CD4-positive, alpha-beta T cell treated with Interleukin-1 beta for 1 hour (primary cell): ENCODE results near the gene RASSF9.

ENCODE experiments used
- DNase-seq, 2 donors: peaks; one replicate each; pipeline ENCODE4 v3.0.0-alpha.2; 2020 to 2022

Gene RASSF9

DNA sequence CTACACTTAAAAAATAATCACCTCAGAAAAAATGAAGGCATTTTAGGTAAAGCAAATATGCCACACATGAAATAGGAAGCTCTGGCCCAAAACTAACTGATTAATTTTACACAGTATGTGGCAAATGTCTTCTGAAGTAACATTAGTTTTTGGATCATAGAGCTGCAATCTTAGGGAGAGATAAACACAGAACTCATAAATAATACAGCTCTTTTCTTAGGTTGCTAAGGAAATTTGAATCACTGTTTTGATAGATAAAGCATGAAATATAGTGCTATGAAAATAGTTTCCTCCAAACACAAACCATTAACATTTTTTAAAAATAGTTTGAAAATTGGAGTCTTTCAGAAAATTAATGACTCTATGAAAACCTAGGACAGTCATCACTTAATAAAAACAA is 15.0 kb downstream of the RASSF9 start:
- DNase-seq: no peak

DNA sequence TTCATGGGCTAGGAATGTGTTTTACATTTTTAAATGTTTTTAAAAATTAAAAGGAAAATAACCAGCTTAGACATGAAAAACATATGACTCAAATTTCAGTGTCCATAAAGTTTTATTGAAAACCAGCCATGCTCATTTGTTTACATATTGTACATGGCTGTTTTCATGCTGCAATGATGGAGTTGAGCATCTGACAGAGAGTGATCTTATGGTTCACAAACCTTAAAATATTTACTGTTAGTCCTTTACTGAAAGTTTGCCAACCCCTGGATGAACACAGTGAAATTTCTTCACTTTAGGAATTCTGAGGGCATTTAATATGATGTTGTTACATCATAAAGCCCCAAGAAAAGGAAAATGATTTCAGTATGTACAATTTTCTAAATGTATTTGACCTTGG is 16.1 kb downstream of the RASSF9 start:
- DNase-seq: no peak

DNA sequence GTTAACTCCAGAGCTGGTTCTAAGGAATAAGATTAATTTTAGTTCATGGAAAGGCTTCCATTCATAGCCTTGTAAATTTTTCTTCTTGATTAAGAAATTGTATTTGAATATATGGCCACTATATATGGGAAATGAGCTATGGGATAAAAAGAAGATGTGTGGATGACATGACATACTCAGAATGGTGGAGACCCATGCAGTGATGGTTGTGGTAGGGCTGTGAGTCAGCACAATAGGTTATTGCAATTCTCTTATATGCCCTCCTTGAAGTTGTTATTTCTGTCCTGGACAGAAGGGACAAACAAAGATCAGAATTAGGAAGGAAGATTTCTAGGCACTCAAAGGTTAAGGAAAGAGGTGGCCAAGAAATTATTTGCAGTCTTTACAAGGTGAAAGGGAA is 21.5 kb downstream of the RASSF9 start:
- DNase-seq: no peak

DNA sequence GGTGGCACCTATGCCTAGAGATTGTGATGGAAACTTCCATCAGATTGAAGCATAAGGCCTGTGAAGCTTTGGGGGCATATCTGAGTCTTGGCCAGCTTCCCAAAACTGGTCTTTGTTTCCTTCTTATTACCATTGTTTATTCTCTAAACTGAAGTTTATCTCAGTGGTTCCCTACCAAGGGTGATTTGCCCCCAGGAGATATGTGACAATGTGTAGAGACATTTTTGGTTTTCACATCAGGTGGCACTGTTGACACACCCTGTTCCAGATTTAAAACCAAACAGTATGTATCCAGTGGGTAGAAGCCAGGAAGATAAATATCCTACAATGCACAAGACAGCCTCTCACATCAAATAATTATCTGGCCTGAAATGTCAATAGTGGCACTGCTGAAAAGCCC is 22.1 kb downstream of the RASSF9 start:
- DNase-seq: no peak

DNA sequence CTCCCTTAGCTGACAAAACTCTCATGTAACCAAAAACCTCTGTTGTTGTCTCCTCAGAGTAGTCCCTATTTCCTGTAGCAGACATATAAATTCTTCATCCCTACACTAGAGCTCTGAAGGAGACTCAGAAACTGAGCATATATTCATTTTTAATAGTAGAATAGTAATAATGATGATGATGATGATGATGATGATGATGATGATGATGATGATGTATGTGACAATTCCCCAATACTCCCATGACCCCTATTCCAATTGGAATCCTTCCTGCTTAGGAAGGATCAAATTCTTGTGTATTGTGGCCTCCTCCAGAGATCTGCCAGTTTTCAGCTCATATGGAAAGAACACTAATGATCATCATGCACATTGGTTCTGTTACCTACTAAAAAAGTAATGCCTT is 26.7 kb downstream of the RASSF9 start:
- no peak for DNase-seq

DNA sequence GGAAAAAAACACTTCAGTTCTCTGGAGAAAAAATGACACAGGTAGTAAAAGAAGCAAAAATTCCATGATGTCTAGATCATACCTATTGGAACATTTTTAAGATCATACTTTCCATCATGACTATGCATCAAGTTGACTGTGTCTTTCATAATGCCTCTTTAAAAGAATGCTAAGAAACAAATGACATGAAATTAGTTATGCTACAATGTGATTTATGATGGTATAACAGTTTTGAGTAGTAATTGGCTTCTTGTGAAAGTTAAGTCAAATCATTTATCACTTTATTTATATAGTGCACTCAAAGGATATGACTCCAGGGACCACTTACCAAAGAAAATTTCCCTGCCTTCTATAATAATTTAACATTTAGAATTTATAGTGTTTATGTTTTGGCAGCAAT is 28.5 kb downstream of the RASSF9 start:
- no peak for DNase-seq

DNA sequence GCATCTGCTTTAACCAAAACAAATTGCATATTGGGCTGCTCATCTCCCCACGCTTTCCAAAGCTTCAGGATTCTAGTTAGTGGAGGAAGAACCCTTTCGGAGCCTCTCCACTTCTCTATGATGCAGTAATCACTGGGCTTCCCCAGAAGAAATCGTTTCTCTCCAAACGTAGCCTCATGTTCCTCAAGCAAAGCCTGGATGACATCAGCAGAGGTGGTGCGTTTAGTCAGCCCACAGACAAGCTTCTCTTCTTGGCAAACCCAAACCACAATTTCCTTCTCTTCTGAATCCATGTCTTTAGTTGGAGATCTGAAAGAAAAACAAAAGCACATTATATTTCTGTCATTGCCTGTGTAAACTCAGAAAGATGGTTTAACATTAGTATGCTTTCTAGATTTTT is 30.6 kb downstream of the RASSF9 start:
- DNase-seq: no peak

DNA sequence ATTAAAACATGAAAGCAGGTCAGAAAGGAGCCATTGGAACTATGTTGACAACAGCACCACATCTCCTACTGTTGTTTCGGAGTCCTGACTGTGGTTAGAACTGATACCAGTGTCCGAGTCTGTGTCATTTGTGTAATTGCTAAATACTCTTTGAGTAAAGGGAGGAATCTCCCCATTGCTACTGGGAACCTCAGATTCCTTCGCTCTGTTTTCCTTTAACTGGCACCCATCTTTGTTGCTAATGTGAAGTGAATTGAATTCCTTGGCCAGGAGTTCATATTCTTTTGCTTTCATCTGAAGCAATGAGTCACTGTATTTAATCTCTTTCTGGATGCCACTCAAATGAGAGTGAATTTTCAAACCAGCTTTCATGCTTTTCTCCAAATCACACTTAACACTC is 31.5 kb downstream of the RASSF9 start:
- DNase-seq: no peak

DNA sequence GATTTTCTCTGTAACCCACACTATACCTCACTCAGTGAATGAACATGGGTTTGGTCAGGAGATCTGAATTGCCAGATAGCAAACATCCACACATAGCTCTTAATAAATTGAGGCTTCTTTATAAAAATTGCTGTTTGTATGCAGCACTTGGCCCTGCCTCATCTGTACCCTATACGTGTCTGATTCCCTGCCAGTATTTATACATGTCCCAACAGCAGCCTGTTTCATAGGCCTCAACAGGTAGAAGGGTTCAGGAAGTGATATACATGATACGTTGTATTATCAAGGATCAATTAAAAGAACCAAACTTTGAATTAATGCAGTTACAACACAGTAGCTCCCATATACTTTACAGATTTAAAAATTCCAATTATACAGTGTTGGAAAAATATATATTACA is 32.3 kb downstream of the RASSF9 start:
- DNase-seq: no peak

DNA sequence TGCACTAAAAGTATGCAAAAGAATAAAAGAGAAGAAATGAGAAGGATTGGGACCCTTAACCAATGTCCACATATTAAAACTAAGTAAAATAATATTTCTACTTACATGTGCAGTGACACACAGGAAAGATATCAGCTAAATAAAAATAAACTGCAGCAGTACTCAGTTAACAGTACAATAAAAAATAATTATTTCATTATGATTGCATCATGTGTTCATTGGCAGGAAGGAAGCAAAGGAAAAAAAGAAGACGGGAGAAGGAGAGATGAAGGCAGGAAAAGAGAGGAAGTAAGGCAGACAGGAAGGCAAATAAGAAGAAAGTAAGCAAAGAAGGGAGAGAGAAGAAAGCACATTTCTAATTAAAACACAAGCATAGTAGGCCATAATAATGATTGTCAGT is 33.0 kb downstream of the RASSF9 start:
- no peak for DNase-seq

DNA sequence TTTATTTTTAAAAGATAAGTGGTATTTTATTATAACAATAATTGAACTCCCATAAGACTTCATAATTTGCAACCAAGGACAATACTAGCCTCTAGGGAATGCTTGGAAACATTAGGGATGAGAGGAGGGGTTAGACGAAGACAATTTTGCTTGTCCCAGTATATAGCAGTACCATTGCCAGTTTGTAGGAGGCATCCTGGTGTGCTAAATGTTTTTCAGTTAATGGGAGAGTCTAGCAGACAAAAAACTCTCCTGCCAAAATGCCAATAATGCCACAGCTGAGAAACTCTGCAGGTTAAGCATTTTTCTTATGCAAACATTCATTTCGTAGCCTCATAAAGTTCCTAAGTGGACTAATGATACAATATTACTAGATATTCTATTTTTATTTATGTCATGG is 38.1 kb downstream of the RASSF9 start:
- no peak for DNase-seq

DNA sequence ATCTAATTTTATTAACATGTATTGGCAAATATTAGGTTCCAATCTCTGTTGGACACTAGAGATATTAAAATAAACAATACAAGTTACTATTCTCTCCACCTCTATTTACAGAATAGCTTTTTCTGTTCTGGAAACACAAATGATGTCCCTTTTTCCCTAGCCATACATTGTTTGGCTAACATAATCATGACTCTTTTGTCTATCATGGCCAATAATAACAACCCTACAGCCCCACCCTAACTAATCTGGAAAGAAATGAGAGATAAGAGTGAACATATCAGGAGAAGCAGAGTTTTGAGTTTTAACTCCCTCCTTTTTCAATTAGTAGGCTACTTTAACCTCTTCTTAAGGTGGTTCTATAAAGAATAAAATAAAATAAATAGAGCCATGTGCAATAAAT is 40.2 kb downstream of the RASSF9 start:
- DNase-seq: no peak

DNA sequence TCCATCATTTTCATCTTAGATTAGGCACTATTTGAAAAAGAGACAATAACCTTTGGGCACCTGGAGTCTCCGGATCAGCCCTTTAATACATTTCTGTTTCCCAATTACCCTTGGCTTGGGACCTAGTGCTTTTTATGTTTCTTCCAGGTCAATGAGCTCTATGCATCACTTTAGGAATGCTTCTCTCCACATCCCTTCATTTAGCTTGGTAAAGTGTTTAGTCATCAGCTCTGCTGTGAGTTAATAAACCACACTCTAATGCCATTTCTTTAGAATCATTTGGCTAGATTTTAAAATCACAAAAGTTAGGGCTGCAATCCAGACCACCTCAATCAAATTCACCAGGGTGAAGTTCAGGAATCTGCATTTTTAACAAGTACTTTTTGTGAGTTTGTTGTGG is 41.7 kb downstream of the RASSF9 start:
- DNase-seq: no peak

DNA sequence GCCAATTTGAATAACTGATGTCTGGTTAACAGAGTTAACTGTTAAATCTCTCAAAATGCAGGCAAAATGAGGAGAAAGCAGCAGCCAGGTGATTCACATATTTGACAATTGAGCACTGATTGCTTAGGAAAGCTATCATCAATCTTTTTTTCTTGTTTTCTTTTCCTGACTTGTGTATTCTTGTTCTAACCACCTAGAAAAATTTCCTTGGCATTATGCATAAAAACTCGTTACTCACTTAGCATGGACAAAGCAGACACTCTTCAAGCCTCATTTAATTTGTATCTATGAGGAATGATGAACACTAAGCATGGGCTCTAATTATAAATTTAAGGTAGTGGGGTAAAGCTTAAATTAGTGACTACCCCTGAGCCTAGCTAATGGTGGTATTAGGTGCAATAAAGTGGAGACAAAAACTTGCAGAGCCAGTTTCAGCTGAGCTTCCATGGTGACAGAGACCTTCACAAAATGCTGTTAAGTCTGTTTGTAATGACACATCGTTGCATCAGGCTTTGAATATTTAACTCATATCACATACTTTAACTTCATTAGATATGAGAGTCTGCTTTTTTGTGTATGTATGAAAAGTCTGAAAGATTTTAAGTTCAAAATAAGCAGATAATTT is 52.0 kb downstream of the RASSF9 start:
- no peak for DNase-seq

DNA sequence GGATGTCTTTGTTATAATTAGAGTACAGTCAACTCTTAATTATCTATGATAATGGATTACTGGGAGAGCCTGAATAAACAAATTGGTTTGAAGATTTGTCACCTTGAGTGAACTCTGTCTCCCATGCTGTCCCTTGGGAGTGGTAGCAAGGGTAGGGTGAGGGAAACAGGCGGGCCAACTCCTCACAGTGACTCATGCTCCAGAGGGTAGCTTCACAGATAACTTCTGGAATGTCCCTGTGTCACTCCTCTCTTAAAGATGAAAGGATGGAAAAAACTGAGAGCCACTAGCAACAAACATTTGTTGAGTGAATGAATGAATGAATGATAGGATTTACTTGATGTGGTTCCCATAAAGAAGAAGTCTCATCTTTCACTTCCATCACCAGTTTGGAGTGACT is 53.5 kb downstream of the RASSF9 start:
- no peak for DNase-seq

DNA sequence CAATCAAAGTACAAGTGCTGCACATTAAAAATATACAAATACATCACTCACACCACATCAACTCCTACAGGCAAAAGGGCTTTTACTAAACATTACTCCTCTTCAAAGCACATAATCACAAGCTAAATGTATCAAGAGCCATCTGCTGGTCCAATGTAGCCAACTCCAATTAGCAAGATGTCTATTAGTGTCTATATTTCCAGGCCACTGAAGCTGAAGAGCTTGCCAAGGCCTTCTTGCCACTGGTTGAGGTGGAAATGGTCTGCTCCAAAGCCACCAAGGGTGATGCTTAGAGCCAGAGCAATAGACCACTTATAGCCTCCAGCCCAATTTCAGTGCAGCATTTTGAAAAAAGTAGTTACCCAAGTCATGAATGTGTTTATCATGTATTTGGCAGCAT is 54.4 kb downstream of the RASSF9 start:
- no peak for DNase-seq

DNA sequence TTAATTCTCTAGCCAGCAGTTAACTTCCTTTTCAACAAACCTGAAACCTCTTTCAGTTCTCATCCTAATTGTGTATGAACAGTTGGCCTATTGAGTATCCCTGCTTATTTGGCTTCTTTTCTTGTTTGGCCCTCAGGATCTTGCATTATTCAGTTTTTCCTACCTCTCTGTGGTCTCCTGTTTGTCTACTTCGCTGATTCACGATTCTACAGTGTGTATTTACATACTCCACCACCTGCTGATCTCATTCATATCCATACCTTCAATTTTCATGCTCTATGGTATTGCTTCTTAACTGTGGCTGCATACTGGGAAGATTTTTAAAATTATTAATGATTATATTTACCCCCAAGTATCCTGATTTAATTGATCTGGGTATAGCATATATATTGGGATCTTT is 56.4 kb downstream of the RASSF9 start:
- DNase-seq: no peak

DNA sequence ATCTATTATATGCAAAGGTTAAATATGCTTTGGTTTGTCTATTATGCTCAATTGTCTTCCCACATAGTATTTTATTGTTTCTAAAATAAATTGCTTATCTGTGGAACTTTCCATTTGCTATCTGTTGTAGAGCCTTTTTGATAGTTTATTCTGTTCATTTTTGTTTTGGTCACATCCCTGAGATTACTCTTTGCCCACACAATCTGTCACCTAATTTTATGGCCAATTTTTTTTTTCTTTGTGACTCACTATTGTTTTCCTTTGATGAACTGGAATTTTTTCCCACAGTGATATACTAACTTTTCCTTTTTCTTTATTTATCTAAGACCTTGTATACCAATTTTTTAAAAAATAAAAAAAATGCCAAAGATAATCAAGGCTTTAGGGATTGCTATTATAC is 61.1 kb downstream of the RASSF9 start:
- DNase-seq: no peak

DNA sequence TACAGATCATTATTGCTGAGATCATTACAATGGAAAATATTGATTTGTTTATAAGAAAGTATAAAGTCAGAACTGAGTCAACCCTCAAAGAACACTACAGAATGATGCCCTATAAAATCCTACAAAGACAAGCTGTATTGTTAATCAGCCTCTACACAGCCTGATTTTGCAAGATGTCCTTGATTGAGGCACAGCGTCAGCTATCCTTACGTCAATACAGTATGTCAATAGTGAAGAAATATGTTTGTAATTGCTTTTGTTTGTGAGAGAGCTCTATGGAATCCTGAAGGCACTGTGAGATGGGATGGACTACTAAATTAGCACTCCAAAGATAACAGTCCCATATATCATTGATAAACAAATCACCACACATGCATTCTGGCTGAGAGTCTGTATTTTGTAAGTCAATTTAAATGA is 70.7 kb downstream of the RASSF9 start:
- no peak for DNase-seq

DNA sequence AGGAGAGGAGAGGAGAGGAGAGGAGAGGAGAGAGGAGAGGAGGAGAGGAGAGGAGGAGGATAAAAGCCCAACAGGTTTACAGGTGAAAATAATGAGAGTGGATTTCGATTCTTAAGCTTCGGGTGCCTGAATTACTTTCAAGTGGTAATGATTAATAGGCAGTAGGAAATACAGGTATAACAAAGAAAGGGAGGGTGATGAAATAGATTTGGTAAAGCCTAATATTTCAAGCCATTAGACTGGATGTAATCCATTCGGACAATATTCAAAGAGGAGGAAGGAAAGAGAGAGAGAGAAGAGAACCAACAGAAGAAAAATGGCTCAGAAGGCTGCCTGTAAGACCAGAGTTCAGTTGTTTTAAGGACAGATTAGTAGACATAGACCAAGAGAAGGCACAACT is 76.6 kb downstream of the RASSF9 start:
- no peak for DNase-seq

DNA sequence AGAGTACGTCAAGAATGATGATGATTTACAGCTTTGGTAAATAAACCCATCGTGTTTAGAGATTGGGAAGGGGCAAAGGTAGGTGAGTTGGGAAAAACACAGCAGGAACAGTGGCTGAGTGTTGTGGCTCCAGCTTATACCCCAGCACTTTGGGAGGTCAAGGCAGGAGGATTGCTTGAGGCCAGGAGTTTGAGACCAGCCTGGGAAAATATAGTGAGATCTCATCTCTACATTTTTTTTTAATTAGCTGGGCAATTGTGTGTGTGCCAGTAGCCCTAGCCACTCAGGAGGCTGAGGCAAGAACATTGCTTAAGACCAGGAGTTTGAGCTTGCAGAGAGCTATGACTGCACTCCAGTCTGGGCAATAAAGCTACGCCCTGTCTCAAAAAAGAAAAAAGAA is 77.1 kb downstream of the RASSF9 start:
- DNase-seq: no peak

DNA sequence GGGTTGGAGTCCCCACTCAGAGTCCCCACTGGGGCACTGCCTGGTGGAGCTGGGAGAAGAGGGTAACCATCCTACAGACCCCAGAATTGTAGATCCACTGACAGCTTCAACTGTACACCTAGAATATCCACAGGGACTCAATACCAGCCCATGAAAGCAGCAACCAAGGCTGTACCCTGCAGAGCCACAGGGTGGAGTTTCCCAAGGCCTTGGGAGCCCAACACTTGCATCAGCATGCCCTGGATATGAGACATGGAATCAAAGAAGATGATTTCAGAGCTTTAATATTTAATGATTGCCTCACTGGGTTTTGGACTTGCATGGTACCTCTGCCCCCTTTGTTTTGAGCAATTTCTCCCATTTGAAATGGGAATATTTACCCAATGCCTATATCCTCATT is 80.4 kb downstream of the RASSF9 start:
- no peak for DNase-seq
